H7 (cell line): Measurements from ENCODE around the gene CRTC3. TPM values are rescaled to one million over a fixed set of nuclear protein-coding genes. Genes with fewer than 3 reads are reported as not detected.
"Not testable (repeated sequence)": the region's sequence is repeated elsewhere in the genome, so short reads cannot be mapped to it uniquely, and the experiment has no call there.

Experiments
- DNase-seq: peaks from one replicate; pipeline ENCODE4 v3.0.0; 2012
- H3K27me3 ChIP-seq: 2 replicates; pipeline ENCODE4 v1.6.0; 2011; ENCODE audit warnings: mild to moderate bottlenecking, low read length; ENCODE audit not compliant: control insufficient read depth, insufficient read depth
- H3K36me3 ChIP-seq: replicated peaks from 2 replicates; pipeline ENCODE4 v1.5.1; 2011; ENCODE audit warnings: low read length; ENCODE audit not compliant: control insufficient read depth, insufficient read depth
- H3K4me3 ChIP-seq: 2 replicates; pipeline ENCODE4 v1.5.1; 2011; ENCODE audit warnings: low read depth, mild to moderate bottlenecking, control low read depth, low read length, moderate library complexity; ENCODE audit not compliant: insufficient read depth
- total RNA-seq: library from RNA; depleted of rRNA; stranded (reverse); fragments of >200 nt; shearing (Covaris generic); gene quantifications from 2 replicates; pipeline ENCODE4 v1.2.3, GENCODE V29; 2014

Gene CRTC3
- total RNA-seq, 1 experiment from 2014 or later = 3.3 TPM

- peaks cover 10% of the 10 kb centered on the region for H3K36me3 ChIP-seq
- H3K27me3 ChIP-seq = no peaks in the 10 kb centered on the region
- no peak overlapping the region for H3K4me3 ChIP-seq
- DNase-seq = no peak
These were observed 27.8 kb upstream of the CRTC3 start for GRCh38 chr15:90501898-90502297.

- H3K36me3 ChIP-seq, H3K4me3 ChIP-seq, H3K27me3 ChIP-seq, DNase-seq: not testable (repeated sequence)
These were observed 18.9 kb upstream of the CRTC3 start for GRCh38 chr15:90510781-90511180.

GRCh38 chr15:90511211-90511618, 18.5 kb upstream of the CRTC3 start:
- H3K36me3 ChIP-seq, DNase-seq, H3K27me3 ChIP-seq, H3K4me3 ChIP-seq: not testable (repeated sequence)

GRCh38 chr15:90512276-90512675, 17.4 kb upstream of the CRTC3 start:
- no peak for DNase-seq
- no peaks in the 10 kb centered on the region for H3K36me3 ChIP-seq
- no peaks in the 10 kb centered on the region for H3K27me3 ChIP-seq
- no peak overlapping the region for H3K4me3 ChIP-seq

GRCh38 chr15:90512981-90513380, 16.7 kb upstream of the CRTC3 start:
- no peak for DNase-seq
- Histone ChIP-seq H3K4me3 (no peak overlapping the region), H3K27me3 (no peaks in the 10 kb centered on the region), H3K36me3 (no peaks in the 10 kb centered on the region)

- Histone ChIP-seq H3K36me3 (no peaks in the 10 kb centered on the region), H3K27me3 (no peaks in the 10 kb centered on the region), H3K4me3 (no peak overlapping the region)
- DNase-seq = no peak
These were observed 16.3 kb upstream of the CRTC3 start for GRCh38 chr15:90513448-90513847.

GRCh38 chr15:90513893-90514292, 15.8 kb upstream of the CRTC3 start:
- not testable (repeated sequence) for H3K36me3 ChIP-seq, DNase-seq, H3K27me3 ChIP-seq, H3K4me3 ChIP-seq

- no peak for DNase-seq
- Histone ChIP-seq H3K4me3 (no peak overlapping the region), H3K27me3 (no peaks in the 10 kb centered on the region), H3K36me3 (no peaks in the 10 kb centered on the region)
These were observed 10.0 kb upstream of the CRTC3 start for GRCh38 chr15:90519688-90520087.

- no peak for DNase-seq
- H3K4me3 ChIP-seq = no peak overlapping the region
- H3K27me3 ChIP-seq = no peaks in the 10 kb centered on the region
- H3K36me3 ChIP-seq = no peaks in the 10 kb centered on the region
These were observed 9.4 kb upstream of the CRTC3 start for GRCh38 chr15:90520365-90520764.

GRCh38 chr15:90523373-90523772, 6.3 kb upstream of the CRTC3 start:
- peaks cover 1% of the 10 kb centered on the region for H3K27me3 ChIP-seq
- no peak overlapping the region for H3K4me3 ChIP-seq
- no peak for DNase-seq
- H3K36me3 ChIP-seq = no peaks in the 10 kb centered on the region

GRCh38 chr15:90524018-90524803, 5.5 kb upstream of the CRTC3 start:
- DNase-seq = not testable (repeated sequence)

GRCh38 chr15:90529011-90529370, 732 bp upstream of the CRTC3 start:
- Histone ChIP-seq H3K4me3 (peak overlapping the region; percentile 67; the same call in 1 of the 2 replicates), H3K36me3 (no peaks in the 10 kb centered on the region), H3K27me3 (peaks cover 39% of the 10 kb centered on the region)
- DNase-seq = no peak

More at GRCh38 chr15:90524018-90524803, 5.5 kb upstream of the CRTC3 start:
- H3K4me3 ChIP-seq, H3K27me3 ChIP-seq, H3K36me3 ChIP-seq: not testable (repeated sequence)

GRCh38 chr15:90530250-90531051, 728 bp downstream of the CRTC3 start:
- DNase-seq = peak; percentile 87
- Histone ChIP-seq H3K27me3 (peaks cover 39% of the 10 kb centered on the region), H3K36me3 (no peaks in the 10 kb centered on the region), H3K4me3 (peak overlapping the region; percentile 62)

- Histone ChIP-seq H3K36me3 (no peaks in the 10 kb centered on the region), H3K4me3 (no peak overlapping the region), H3K27me3 (peaks cover 39% of the 10 kb centered on the region)
- DNase-seq = peak; percentile 51
These were observed 1.4 kb downstream of the CRTC3 start for GRCh38 chr15:90531147-90531546.

GRCh38 chr15:90535254-90535653, 5.5 kb downstream of the CRTC3 start:
- DNase-seq = no peak
- Histone ChIP-seq H3K27me3 (peaks cover 21% of the 10 kb centered on the region), H3K4me3 (no peak overlapping the region), H3K36me3 (no peaks in the 10 kb centered on the region)
